Measurements from ENCODE around the gene LSM7. TPM values are rescaled to one million over a fixed set of nuclear protein-coding genes. Genes with fewer than 3 reads are reported as not detected.

Gene LSM7
- total and polyA plus RNA-seq, 9 of the 15 experiments (the other 6 are each of a cell fraction or from before 2014, with no cell fraction given) = 40.5 to 690 (median 265) TPM

- TF ChIP-seq PRDM10 (IDR thresholded peaks at IDR 0.05; ENCODE audit: partially characterized antibody) = no peak
- TF ChIP-seq USF2 (CRISPR knock-in tag; IDR thresholded peaks at IDR 0.05) = no peak
- no peak for TF ChIP-seq CREBBP (IDR thresholded peaks at IDR 0.05; ENCODE audit: low read depth, low read length)
- no peak for TF ChIP-seq TAL1 (IDR thresholded peaks at IDR 0.05)
- no peak for TF ChIP-seq FOXA3 (CRISPR knock-in tag; conservative IDR thresholded peaks at IDR 0.05 in 1 of 2, IDR thresholded peaks at IDR 0.05 in 1 of 2)
- TF ChIP-seq POLR2G (IDR thresholded peaks at IDR 0.05; ENCODE audit: low read depth, low read length) = peak; percentile 79
- TF ChIP-seq ZBTB17 (CRISPR knock-in tag; IDR thresholded peaks at IDR 0.05) = no peak
- no peak for TF ChIP-seq XRCC4 (IDR thresholded peaks at IDR 0.05; ENCODE audit: extremely low read depth, insufficient read depth, insufficient read length)
- no peak for TF ChIP-seq USF1 (CRISPR knock-in tag; IDR thresholded peaks at IDR 0.05)
- no peak for TF ChIP-seq CBX8 (IDR thresholded peaks at IDR 0.05; ENCODE audit: borderline replicate concordance, extremely low read depth, low read depth, low read length, poor library complexity, severe bottlenecking)
- peak; percentile 64 to 73 (median 72) for TF ChIP-seq CTCF (IDR thresholded peaks at IDR 0.05 in 2 of 3, conservative IDR thresholded peaks at IDR 0.05 in 1 of 3; ENCODE audit: insufficient read depth in 2 of 3, low read depth in 1 of 3, low read length in 3 of 3)
- TF ChIP-seq ZNF143 (CRISPR knock-in tag; IDR thresholded peaks at IDR 0.05) = no peak
- TF ChIP-seq RAD21 (CRISPR knock-in tag; conservative IDR thresholded peaks at IDR 0.05 in 1 of 2, IDR thresholded peaks at IDR 0.05 in 1 of 2) = peak; percentile 76 to 81
- TF ChIP-seq, protein P1, sequence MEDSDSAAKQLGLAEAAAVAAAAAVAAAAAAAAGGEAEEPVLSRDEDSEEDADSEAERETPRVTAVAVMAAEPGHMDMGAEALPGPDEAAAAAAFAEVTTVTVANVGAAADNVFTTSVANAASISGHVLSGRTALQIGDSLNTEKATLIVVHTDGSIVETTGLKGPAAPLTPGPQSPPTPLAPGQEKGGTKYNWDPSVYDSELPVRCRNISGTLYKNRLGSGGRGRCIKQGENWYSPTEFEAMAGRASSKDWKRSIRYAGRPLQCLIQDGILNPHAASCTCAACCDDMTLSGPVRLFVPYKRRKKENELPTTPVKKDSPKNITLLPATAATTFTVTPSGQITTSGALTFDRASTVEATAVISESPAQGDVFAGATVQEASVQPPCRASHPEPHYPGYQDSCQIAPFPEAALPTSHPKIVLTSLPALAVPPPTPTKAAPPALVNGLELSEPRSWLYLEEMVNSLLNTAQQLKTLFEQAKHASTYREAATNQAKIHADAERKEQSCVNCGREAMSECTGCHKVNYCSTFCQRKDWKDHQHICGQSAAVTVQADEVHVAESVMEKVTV (CRISPR knock-in tag; IDR thresholded peaks at IDR 0.05) = 0 out of 2 replicates have a peak, but pooled peaks have one; percentile 24
- TF ChIP-seq ZNF780A (CRISPR knock-in tag; IDR thresholded peaks at IDR 0.05) = no peak
- TF ChIP-seq ARID1B (IDR thresholded peaks at IDR 0.05) = no peak
- peak; percentile 60 for TF ChIP-seq SMC3 (conservative IDR thresholded peaks at IDR 0.05; ENCODE audit: insufficient read depth, low read depth, low read length)
- no peak for TF ChIP-seq KDM4B (IDR thresholded peaks at IDR 0.05; ENCODE audit: borderline replicate concordance in 2 of 2, low read depth in 1 of 2)
These were observed 53.4 kb downstream of the LSM7 start (continued) for GRCh38 chr19:2274931-2275535.

Data from K562 (cell line).